ENCODE data around the gene RPL38.

Gene RPL38

DNA sequence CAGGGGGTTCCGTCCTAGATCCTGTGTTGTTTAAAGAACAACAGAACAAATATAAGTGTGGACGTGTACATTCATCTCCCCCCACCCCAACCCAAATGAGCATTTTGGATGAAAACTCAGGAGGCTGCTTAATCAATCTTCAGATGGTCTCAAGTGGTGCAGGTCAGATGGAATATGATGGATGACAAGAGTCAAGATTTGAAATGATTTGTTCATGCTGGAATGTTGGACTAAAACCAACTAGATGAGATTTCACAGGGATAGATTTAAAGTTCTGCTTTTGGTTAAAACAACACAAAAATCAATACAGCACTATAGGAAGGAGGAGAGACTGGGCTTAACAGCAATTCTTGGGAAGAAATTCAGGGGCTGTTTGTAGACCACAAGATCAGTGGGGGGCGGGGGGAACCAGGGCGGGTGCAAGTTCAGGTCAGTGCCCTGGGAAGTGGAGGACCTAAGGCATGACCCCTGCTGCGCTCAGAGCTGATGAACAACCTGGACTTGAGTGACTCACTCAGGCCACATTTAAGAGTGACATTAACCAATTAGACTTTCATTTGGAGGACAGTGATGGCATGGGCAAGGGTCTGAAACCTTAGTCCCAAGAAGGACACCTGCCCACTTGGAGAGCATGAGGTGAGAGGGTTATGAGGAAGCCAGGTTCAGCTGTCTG, 25.0 kb downstream of the RPL38 start:
- no peak for DNase-seq

DNA sequence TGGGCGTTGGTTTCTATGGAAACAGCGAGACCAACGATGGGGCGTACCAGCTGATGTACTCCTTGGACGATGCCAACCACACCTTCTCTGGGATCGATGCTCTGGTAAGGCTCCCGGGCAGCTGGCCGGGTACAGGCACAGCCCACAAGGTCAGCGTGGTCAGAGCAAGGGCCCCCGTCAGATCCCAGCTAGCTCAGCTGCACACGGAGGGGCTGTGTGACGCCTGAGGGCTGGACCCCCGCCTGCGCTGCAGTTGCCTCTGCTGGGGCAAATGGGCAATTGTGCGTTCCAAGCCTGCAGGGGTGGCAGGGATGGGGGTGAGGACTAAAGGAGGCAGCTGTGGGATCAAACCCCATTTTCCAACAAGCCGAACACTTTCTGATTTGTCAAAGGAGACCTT, 27.4 kb downstream of the RPL38 start:
- DNase-seq, result no peak

DNA sequence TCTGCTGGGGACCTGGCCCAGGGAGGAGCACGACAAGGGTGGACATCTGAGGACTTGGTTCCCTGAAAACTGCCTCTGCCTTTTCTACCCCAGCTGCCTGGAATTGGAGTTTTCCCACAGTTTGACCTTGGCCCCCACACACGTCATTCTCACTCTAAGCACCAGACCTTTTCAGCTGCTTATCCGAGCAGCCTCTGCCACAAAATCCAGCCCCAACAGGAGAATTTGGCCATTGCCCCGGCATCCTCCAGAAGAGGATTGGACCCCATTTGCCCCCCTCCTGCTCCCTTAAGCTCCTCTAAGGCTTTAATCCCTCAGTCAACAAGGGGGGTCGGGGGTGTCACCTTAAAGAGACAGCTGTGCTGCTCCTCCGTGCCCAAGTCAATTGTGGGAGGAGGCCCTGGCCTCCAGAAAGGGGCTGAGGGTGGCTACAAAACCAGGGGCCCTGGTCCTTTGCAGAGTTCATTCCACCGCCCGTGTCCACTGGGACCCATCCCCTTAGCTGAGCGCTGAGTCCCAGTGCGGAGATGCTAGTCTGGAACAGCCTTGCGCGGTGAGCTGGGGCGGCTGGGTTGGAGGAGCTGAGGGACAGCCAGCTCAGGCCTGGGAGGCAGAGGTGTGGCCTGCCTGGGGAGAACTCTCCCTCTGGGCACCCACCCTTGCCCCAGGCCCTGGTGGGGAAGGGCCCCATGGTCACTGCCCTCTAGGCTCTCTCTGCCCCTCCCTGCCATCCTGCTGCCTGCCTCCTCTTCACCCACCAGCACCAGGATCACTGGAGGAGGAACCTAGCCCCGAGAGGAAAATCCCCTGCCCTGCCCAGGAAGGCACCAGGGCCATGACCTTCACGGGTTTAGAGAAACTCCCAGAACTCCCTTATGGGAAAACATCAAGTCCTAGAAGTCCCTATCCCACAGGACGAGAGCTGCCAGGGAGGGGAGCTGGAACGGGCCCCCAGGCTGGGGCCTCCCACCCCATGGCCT, 28.7 kb downstream of the RPL38 start:
- DNase-seq, result no peak

DNA sequence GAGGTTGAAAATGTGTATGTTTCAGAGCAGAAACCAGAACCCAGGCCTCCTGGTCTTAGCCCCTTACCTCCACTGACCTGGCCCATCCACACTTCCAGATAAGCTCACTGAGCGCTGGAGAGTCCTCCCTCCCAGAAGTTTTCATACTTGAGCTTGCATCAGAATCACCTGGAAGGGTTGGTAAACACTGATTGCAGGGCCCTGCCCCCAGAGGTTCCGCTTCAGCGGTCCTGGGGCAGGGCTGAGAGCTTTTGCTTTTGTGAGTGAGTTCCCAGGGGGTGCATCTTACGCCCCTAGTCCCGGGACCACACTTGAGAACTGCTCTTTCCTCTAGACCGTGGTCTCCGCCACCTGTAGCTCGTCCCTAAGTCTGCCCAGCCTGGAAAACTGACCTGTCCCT, 30.5 kb downstream of the RPL38 start:
- DNase-seq, result no peak

DNA sequence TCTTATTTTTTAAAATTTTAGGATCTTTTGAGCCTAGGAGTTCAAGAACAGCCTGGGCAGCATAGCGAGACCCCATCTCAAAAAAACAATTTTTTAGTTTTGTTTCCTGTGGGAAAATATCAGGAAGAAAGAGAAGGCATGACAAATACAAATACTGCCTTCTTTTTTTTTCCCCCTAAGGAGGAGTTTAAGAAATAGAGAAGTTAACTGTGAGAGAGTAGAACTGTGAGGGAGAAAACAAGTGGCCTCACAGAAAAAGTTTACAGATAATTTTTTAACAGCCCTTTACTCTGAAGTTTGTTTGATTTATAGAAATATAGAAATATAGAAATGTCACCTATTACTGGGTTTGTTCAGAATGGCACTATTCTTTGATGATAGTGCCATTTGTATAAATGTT, 31.0 kb downstream of the RPL38 start:
- no peak for DNase-seq

DNA sequence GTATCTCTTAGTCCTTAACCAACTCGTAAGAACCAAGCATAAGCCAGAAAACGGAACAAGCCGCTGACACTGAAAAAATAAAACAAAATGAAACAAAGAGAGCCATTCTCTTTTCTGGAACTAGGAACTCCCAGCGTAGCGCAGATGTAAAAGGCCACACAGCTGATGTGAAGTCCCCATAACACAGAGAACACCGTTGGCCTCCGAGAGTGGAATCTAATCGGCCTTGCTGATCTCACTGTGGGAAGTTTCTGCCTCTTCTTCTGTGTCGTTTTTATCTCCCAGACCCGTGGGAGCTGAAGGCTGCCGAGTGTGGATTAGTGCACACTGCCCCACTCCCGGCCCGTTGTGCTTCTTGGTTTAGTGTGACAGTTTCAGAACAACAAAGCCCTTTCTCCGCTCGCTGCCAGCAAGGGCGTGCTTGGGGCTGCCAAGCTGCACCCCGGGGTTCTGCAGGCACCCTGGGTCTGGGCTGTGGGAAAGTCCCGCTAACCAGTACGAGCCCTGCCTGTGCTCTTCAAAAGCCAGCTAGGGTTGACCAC, 31.6 kb downstream of the RPL38 start:
- no peak for DNase-seq

DNA sequence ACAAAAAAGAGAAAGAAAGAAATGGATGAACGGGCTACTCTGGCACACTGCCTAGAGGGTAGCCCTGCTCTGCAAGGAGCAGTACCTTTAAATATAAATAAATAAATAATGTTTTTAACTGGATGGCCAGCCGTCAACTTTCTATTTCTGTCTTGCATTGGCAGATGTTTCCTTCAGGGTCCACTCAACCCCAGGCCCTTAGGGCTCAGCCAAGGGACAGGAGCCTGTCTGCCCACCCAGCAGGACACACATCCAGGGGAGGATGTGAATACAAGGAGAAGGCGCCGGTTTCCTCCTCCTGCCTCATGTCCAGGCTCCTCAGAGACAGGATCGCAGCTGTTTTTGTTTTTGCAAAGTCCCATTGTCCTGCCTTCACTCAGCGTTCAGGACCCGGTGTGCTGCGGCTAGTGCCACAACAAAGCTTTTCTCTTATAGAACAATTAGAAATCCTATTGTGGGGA, 32.5 kb downstream of the RPL38 start:
- DNase-seq, result no peak

DNA sequence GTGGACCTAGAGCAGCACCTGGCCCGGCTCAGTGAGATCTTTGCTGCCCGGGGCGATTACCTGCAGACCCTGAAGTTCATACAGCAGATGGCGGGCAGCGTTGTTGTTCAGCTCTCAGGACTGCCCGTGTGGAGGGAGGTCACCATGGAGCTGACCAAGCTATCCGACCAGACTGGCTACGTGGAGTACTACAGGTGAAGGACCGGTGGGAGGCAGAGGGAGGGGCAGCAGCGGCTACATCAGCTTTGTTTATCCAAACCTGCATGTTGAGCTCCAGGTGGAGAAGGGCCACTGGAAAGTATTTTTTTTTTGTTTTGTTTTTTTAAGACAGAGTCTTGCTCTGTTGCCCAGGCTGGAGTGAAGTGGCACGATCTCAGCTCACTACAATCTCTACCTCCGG, 33.8 kb downstream of the RPL38 start:
- DNase-seq, result no peak

DNA sequence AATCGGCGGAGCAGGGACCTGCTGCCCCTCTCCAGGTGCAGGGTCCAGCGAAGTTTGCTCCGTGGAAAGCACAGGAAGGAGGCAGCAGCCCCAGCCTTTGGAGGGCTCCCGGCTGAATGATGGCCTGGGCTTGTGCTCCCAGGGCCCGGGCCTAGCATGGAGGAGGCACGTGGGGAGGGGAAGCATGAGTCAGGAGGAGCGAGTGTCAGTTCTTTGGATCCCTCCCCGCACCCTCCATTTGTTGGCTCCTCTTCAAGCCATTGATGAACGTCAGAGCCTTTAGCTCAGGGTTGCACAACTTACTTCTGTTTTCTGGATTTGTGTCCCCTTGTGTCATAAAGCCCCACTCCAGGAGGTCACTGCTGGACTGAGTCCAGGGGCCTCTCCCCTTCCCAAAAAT, 35.7 kb downstream of the RPL38 start:
- no peak for DNase-seq

DNA sequence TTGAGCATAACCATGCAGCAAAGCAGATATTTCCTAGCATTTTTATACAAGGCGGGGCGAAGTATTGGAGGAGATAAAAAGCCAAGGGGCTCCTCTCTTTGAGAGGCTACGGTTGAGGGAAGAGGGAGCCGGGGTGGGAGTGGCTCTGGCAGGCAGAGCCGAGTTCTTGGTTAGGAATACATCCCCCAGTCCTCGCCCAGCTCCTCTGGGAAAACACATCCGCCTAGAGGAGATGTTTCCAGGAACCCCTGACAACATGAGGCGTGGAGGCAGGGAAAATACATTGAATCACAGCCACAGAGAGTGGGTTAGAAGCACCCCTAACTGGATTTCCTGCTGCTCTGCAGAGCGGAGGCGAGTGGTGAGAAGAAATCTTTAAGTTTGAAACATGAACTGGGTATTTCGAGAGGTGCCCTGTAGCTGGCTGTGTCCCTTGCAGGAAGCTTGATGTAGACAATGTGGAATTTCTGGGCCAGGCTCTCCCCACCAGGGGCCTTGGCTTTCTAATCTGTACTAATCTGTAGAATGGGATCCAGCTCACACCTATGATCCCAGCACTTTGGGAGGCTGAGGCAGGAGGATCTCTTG, 37.2 kb downstream of the RPL38 start:
- DNase-seq, result no peak

DNA sequence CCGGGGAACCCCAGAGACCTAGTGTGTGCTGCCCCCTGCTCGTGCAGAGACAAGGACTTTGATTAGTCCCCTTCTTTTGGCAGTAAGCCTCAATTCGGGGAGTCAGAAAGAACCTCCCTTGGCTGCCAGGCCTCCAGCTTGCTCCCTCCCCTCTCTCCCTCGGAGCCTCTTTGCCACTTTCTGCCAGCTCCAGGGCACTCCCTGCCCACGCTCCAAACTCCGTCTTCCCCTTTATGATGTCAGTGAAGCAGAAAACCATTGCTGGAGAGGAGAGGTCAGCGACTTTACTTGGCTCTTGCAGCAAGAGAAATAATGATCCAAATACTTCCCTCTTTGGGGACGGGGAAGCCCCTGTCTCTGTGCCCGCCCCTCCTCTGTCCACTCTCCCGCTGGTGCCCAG, 38.0 kb downstream of the RPL38 start:
- DNase-seq, result no peak

DNA sequence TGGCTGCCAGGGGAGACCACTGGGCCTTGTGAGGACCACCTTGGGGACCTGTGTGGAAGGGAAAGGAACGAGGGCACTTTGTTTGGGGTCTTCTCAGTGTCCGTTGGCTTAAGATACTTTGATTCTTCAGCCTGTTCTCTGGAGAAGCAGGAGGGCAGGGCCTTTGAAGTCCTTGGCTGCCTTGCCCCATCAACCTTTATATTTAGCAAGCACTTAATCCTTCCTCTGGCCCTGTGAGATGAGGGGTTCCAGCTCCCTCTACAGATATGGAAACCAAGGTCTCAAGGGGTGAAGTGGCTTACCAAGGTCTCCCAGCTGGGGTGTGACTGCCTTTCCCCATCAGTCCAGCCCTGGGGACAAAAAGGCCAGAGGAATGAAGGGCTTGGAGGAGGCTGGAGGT, 38.4 kb downstream of the RPL38 start:
- no peak for DNase-seq

DNA sequence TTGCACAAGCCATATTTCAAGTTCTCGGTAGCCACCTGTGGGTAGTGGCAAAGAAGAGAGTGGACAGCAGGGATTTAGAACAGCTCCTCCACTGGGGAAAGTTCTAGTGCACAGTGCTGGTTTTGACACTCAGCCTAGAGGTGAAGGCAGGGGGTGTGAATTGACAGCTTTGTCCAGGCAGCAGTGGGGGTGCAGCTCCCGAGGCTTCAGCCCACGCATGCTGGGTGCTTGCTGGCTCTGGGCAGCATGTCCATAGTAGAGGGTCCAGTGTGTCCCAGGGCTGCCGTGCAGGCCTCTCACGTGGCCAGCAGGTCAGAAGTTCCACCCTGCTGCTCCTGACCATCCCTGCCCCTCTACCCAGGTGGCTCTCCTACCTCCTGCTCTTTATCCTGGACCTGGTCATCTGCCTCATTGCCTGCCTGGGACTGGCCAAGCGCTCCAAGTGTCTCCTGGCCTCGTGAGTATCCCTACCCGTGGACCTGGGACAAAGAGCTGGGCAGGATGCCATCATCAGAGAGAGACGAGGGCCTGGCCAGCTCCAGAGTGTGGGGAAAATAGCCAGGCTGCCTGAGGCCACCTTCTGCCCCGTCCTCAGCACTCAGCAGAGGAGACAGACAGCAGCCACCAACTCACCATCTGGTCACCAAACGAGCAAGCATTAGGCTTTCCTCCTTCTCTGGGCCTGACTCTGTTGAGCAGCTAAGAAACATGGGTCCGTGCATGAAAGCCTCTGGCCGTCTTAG, 39.7 kb downstream of the RPL38 start:
- no peak for DNase-seq

DNA sequence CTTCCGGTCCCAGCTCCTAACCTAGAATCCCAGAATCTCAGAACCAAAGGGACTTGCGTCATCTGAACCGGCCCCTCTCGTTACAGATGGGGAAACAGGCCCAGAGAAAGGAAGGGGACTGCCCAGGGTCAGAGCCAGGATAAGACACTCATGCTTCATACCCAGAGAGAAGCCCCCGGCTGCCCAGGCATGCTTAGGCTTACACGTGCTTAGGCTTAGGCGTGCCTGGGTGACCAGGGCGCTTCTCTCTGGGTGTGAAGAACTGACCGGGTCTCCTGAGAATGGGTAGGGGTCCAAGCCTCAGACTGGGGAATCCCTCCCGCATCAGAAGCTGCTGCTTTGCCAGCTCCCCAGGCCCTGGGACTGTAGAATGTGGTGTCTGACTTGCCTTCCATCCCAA, 40.6 kb downstream of the RPL38 start:
- DNase-seq, result no peak

DNA sequence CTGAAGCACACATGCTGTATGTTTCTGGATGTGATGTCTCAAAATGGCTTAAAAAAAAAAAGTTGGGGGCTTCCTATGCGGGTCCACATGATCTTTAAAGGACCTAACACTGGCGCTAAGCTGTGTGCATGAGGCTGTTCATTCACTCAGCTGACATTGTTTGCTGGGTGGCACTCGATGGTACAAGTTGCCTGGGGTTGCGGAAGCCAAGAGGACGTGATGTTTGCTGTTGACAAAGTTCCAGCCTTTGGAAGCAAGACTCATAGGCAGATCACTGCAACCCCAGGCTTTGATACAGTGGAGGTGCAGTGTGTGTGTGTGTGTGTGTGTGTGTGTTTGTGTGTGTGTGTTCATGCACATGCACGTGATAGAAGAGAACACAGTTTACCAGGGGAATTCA, 41.1 kb downstream of the RPL38 start:
- DNase-seq, result no peak

DNA sequence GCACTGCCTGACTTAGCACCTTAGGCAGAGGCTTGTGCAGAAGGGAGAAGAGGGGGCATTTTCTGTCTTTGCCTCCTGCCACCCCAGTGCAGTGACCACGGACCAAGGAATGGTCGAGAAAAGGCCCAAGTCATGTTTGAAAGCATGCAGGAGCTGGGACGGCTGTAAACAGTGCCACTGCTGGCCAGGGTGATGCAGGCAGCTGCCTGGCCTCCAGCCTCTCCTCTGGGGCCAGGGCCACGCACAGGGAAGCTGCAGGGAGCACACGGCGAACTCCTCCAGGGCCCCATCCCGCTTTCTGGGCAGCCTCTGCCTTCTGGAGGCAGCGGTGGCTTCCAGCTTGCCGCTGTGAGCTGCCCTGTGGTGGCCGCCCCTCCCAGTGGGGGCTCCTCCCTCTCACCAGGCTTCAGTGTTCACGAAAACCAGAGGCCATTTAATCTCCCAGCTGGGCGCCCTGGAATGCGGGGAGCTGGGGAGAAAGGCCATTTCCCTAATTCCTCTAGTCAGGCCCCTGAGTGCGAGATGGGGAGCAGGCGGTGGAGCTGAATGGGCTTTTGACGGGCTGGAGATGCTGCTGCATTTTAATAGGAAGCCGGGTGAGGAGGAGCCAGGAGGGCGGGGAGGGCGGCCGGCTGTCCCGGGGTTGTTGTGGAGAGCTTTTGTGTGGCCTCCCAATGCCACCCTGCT, 41.8 kb downstream of the RPL38 start:
- no peak for DNase-seq

DNA sequence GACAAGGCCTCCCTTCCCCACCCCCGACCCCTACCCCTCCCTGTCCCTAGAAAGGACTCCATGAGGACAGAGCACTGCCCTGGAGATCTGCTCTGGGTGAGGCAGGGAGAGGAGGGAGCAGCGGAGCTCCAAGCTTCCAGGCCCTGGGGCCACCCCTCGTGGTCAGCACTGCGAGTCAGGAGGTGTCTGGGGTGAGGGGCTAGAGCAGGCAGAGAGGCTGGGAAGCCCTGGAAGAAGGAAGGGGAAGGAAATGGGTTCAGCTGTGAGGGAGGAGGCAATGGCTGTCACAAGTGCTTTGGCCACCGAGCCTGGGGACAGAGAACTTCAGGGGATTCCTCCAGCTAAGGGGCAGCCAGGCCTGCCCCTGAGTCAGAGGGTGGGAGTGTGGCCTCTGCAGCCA, 42.4 kb downstream of the RPL38 start:
- DNase-seq, result no peak

DNA sequence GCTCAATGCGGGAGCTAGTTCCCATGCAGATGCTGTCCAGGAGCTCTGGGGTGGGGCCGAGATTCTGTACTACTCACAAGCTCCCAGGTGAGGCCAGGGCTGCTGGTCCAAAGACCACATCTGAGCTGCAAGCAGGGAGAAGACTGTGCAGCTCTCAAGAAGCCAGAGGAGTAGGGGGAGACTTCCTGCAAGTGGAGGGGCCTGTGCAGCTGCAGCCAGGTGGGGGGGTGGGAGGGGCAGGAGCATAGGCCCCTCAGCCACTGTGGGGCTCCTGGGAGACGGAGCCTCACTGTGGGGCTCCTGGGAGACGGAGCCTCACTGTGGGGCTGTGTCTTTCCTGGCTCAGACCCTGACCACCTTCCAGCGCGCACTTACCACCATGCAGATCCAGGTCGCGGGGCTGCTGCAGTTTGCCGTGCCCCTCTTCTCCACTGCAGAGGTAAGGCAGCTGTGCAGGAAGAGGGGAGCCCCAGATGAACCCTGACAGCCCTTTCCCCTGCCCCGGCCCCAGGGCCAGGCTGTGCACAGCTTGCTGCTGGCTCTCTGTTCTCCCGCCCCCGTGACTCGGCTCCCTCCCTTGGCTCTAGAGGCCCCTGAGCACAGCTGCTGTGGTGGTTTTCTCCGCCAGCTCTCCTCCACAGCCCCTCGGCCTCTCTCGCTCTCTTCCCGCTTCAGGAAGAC, 46.3 kb downstream of the RPL38 start:
- DNase-seq, result no peak

DNA sequence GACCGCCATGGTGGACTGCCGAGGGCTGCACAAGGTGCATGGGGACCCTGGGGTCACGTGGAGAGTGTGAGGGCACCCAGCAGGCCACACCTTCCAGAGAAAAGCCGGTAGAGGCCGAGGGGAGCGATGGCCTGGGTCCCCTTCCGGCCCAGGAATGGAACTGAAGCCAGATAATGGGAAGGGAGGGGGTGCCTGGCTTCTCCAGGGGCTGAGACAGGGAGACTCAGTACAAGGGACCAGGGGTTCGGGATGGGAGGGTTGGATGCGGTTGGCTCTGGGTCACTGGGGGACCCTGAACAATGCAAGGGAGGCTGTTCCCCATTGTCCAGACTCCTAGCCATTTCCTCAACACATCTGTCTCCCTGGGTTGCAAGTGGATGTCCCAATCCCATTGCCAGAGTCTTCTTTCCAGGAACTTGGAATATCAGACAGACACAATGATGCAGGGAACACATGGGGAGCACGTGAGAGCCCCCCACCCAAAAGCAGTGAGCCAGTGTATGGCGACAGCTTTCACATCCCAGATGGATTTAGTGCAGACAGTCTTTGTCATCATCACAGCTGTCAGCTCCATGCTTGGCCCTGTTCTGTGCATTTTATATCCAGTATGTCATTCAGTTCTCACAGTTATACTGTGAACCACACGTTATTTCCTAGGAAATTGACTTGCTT, 47.0 kb downstream of the RPL38 start:
- DNase-seq, result no peak

DNA sequence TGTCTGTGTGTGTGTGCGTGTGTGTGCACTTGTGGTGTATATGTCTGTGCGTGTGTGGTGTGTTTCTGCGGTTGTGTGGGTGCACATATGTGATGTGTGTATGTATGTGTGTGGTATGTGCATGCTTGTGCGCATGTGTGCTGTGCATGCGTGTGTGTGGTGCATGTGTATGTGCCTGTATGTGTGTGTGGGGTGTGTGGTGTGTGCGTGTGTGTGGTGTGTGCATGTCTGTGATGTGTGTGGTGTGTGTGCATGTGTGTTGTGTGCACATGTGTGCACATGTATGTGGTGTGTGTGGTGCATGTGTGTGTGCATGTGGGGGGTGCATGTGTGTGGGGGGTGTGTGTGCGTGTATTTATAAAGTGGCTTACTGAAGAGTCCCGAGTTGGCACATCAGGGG, 47.6 kb downstream of the RPL38 start:
- no peak for DNase-seq

DNA sequence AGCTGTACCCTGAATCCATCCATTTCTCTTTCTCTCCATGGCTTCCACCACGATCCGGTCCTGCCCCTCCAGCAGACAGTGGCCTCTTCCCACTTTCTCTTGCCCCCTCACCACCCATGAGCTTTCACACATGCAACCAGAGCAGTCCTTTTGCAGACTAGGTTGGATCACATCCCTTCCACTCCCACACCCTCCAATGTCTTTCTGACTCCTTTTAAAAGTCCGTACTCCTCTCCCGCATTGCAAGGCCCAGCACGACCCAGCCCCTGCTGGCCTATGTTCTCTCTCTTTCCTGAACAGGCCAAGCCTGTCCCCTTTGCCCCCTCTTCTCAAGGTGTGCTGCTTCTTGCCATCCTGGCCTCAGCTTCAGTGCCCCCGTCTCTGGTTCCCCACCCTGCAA, 48.1 kb downstream of the RPL38 start:
- DNase-seq, result no peak

Measured in NCI-H446 treated with DMSO at 0.1 percent for 48 hours (cell line).